Stimulated activated naive CD4-positive, alpha-beta T cell (primary cell): Measurements from ENCODE around the gene TMEM170B.
A peak's percentile ranks its signal among the peaks of the same experiment; 100 is the strongest.

Experiments
- DNase-seq, 6 experiments: peaks; one replicate each; lab custom pipeline; 2025; lab: John Stamatoyannopoulos, UW

TMEM170B gene, protein sequence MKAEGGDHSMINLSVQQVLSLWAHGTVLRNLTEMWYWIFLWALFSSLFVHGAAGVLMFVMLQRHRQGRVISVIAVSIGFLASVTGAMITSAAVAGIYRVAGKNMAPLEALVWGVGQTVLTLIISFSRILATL

GRCh38 chr6:11537229-11538051 is at the start of gene TMEM170B:
TSS of gene TMEM170B (plus strand) at chr6:11537749. CDS start at chr6:11538278, 529 bp downstream.
- peak; percentile 95 to 98 (median 96) for DNase-seq

GRCh38 chr6:11490996-11491395 is 46.6 kb upstream of the TMEM170B start:
- DNase-seq: no peak

- no peak for DNase-seq
Measured at GRCh38 chr6:11491596-11492463, 45.7 kb upstream of the TMEM170B start.

- no peak for DNase-seq
Measured at GRCh38 chr6:11492464-11493290, 44.9 kb upstream of the TMEM170B start.

DNA sequence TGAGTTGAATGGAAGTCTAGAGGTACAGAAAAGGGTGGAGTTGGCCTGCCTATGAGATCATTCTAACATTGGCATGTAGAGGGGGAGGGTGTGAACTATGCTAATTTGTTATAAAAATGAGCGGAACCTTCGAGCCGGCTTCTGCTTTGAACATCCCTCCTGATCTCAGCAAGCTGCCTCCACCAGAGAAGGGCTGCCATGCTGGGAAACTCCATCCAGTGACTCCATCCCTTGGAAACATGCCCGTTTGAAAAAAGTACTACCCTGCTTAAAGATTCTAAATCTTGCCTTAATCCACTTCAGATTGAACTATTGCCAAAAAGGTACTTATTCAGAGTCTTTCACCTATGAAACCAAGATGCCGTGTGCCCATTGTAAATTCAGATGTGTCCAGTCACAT is 43.6 kb upstream of the TMEM170B start:
- no peak for DNase-seq

DNA sequence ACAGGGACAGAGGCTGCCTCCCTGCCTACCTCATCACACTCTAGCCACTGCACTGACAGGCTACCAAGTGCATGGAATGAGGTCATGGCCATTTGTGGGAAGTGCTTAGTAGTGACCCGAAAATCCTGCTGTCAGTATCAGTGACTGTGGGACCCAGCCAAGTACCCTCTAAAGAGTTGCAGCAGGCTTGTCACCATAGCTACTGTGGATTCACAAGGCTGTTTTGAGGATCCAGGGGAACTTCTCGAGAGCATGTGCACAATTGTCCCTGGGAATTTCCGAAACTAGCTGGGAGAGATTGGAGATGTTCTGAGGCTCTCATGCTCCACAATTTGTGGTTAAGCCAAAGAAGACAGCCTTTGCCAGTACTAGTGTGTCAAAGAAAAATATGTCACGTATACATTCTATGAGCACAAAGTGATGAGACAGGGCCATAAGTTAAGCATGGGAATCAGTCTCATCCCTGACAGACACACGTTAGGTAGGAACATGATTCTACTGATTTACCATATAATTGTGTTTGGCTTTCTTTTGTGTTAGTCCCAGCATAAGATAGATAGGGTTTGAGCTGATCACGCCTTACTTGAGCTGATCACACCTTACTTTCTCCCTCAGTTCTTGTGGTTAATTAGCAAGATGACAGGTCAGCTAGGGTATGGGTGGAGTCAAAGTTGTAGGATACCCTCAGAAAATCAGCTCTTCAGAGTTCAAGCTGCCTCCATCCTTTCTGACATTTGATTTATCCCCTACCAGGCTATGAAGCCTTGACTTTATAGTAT is 42.6 kb upstream of the TMEM170B start:
- DNase-seq: no peak

DNA sequence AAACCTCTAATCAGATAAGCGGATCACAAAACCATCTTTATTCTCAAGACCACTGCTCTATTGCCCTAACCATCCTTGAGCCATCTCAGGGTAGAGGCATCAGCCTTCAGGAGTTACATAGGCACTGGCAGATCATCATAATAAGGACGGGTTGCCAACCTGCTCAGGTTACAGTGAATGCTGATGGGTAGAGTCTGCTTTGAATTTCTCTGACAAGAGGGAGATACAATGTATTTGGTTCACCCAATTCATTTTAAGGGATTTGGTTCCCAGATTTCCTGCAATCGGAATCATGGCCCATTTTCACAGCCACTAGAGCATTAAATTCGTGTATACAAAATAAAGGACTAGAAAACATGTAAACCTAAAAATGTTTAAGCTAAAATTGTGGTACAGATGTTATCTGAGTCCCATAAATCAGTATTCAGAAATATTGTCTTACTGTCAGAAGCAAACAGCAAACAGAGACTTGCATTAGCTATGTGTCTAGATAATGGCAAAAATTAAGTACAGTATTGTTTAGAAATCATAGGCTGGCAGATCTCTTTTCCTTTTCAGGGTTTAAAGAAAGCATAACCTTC is 41.9 kb upstream of the TMEM170B start:
- DNase-seq: no peak

DNA sequence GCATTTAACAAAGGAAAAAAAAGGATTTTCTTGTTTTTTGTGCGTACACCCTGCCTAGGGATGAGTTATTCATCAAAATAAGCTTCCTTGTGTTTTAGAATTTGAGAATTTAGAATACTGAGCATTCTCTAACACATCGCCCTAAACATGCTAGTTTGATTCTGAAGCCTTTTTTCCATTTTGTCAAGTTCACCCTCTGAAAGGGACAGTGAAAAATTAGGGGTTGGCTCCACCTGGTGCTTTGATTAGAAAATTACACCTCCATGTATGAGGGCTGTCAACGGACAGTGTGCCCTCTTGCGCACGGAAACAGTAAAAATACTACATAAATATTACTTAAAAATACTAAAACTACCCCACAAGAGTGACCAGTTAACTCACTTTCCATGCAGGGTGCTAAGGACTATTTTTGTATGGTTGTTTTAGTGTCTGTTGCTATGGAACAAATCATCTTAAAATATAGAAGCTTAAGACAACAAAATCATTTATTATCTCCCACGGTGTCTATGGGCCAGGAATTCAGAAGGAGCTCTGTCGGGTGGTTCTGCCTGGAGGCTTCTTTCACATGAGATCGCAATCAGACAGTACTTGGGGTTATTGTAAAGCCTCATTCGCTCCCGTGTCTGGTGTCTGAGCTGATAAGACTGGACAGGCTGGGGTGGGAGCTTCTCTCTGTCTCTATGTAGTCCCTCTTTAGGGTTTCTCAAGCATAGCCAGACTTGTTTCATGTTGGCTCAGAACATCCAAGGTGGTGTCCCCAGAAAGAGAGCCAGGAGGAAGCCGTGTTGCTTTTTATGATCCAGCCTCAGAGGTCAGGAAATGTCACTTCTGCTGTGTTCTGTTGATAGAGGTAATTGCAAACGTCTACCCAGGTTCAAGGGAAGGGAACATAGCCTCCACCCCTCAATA is 41.1 kb upstream of the TMEM170B start:
- peak; percentile 14 to 83 (median 60) for DNase-seq

DNA sequence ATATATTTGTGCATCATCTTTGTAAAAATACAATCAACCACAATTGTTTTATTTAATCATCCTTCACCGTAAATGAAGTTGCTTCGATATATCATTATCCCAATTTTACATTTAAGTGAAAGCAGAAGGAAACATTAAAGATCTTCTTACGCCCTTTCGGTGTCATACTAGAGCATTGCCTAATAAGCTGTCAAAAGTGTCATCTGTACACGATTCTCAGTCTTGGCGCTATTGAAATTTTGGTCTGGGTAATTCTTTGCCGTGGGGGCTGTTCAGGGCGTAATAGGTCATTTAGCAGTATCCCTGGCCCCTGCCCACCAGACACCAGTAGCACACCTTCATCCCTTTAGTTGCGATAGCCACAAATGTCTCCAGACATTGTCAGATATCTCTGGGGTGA is 40.4 kb upstream of the TMEM170B start:
- no peak for DNase-seq

GRCh38 chr6:11497881-11498280 is 39.7 kb upstream of the TMEM170B start:
- peak in 1 of 6 experiments; percentile 2 for DNase-seq

DNA sequence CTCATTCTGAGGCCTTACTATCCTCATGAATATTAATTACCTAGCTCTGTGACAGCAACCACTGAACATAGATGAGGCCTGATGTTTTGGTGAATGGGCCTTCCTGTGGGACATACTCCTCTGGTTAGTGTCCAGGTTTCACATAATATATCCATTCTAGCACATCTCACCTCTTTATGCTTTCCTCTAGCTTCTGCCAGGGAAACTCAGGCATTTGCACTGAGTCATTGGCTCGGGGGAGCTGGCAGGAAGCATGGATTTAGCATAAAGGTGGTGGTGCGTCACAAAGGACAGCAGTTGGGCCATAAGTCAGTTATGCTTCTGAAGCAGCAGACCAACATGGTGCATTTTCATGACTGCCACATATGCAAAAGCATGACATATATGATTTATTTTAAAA is 37.5 kb upstream of the TMEM170B start:
- no peak for DNase-seq

GRCh38 chr6:11509471-11509870 is 28.1 kb upstream of the TMEM170B start:
- DNase-seq: no peak

GRCh38 chr6:11514672-11515071 is 22.9 kb upstream of the TMEM170B start:
- DNase-seq: no peak

- no peak for DNase-seq
Measured at GRCh38 chr6:11515763-11516162, 21.8 kb upstream of the TMEM170B start.

- no peak for DNase-seq
Measured at GRCh38 chr6:11522812-11523605, 14.5 kb upstream of the TMEM170B start.

DNA sequence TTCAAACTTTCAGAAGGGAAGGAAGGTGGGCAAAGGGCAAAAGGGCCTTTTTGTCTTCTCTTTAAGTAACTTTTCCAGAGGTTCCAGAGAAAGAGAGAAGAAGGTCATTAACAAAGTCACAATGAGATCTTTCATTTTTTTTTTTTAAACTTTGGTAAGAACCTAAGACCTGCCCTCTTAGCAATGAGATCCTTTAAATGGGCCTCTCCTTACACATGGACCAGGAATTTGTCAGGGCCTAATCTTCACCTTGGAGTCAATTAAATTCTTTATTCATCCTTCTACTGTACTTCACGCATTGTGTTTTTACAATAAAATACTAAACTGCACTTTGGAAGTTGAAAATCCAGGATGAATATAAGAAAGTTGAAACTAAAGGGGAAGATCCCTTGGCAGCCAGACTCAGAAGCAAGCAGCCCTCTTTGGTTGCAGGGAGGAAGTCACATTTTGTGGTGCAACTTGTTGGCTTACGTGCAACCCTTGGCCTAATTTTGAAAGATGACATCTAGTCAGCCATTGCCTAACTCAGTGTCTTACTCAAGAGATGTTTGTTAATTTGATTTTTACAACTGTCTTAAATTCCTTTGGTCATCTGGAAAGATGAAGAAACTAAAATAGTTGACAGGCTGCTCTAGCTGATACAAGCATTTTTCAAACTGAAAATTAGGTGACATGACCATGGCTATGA is 11.9 kb upstream of the TMEM170B start:
- no peak for DNase-seq

GRCh38 chr6:11526156-11526505 is 11.4 kb upstream of the TMEM170B start:
- DNase-seq: no peak

DNA sequence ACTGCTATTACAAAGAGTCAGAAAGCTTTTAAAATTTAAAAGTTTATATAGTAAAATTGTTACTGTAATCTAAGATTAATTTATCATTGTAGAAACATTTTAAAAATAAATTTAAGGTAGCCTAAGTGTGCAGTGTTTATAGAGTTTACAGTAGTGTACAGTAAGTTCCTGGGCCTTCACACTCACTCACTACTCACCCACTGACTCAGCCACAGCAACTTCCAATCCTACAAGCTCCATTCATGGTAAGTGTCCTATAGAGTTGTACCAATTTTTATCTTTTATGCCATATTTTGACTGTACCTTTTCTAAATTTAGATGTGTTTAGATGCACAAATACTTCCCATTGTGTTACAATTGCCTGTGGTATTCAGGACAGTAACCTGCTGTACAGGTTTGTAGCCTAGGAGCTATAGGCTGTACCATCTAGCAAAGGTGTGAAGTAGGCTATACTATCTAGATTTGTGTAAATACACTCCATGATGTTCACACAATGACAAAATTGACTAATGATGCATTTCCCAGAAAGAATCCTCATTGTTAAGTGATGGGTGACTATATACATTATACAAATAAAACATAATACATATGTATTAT is 10.2 kb upstream of the TMEM170B start:
- no peak for DNase-seq
